PC-3 (cell line): Measurements from ENCODE around the gene TET2. TPM values are rescaled to one million over a fixed set of nuclear protein-coding genes. Genes with fewer than 3 reads are reported as not detected.

Experiments
- ATAC-seq: fragments of 200-7000 bp; cut with Tn5 transposase; 2 replicates; pipeline ENCODE4 v1.9.1; 2020; ENCODE audit warnings: mild to moderate bottlenecking, moderate library complexity
- BruUV-seq: library from RNA; stranded (reverse); fragments of 400-500 nt; replicated peaks from 2 replicates; lab custom pipeline; 2021; lab: Mats Ljungman, UMichigan
- CTCF ChIA-PET: fragments of 300-600 bp; sonication (Branson Sonifier 250); formaldehyde crosslinking; loops from one replicate; lab custom pipeline; 2022; ENCODE audit warnings: antibody characterized with exemption; lab: Charles Lee
- POLR2A ChIA-PET: fragments of 300-600 bp; sonication (Branson Sonifier 250); formaldehyde crosslinking; loops from one replicate; lab custom pipeline; 2022; ENCODE audit warnings: antibody characterized with exemption; ENCODE audit not compliant: unreplicated experiment; lab: Charles Lee
- DNase-seq: peaks from one replicate; pipeline ENCODE4 v3.0.0-alpha.2; 2015
- H2AFZ ChIP-seq: fragments of 300-600 bp; sonication (generic); 2 replicates; pipeline ENCODE4 v1.6.0; 2016; ENCODE audit warnings: antibody characterized with exemption, low read length
- H3F3A ChIP-seq: fragments of 300-600 bp; sonication (generic); one replicate; pipeline ENCODE4 v1.6.0; 2017; ENCODE audit warnings: antibody characterized with exemption, low read length, control low read depth, mild to moderate bottlenecking; ENCODE audit not compliant: unreplicated experiment
- H3K27ac ChIP-seq: fragments of 300-600 bp; sonication (generic); 2 replicates; pipeline ENCODE4 v1.5.1; 2016; ENCODE audit warnings: mild to moderate bottlenecking, low read length
- H3K27me3 ChIP-seq: fragments of 300-600 bp; sonication (generic); 2 replicates; pipeline ENCODE4 v1.6.1; 2016; ENCODE audit warnings: low read length, mixed read lengths
- H3K36me3 ChIP-seq: fragments of 300-600 bp; sonication (generic); 2 replicates; pipeline ENCODE4 v1.6.1; 2016; ENCODE audit warnings: low read depth, mixed run types, low read length, mixed read lengths
- H3K4me1 ChIP-seq: fragments of 300-600 bp; sonication (generic); 2 replicates; pipeline ENCODE4 v1.5.1; 2016; ENCODE audit warnings: low read length; ENCODE audit not compliant: insufficient read depth
- H3K4me2 ChIP-seq: fragments of 300-600 bp; sonication (generic); 2 replicates; pipeline ENCODE4 v1.6.0; 2016; ENCODE audit warnings: low read length
- H3K4me3 ChIP-seq: fragments of 300-600 bp; sonication (generic); 2 replicates; pipeline ENCODE4 v1.5.1; 2016; ENCODE audit warnings: mild to moderate bottlenecking, low read length, mixed read lengths
- H3K79me2 ChIP-seq: fragments of 300-600 bp; sonication (generic); 2 replicates; pipeline ENCODE4 v1.6.1; 2017; ENCODE audit warnings: low read length, mixed read lengths
- H3K9ac ChIP-seq: fragments of 300-600 bp; sonication (generic); 2 replicates; pipeline ENCODE4 v1.6.0; 2016; ENCODE audit warnings: mild to moderate bottlenecking, low read length
- H3K9me2 ChIP-seq: fragments of 300-600 bp; sonication (generic); replicated peaks from 2 replicates; pipeline ENCODE4 v1.6.1; 2016; ENCODE audit warnings: mixed run types, low read length, mixed read lengths
- H3K9me3 ChIP-seq: fragments of 300-600 bp; sonication (generic); 2 replicates; pipeline ENCODE4 v1.6.1; 2016; ENCODE audit warnings: low read length, mixed read lengths
- H4K20me1 ChIP-seq: fragments of 300-600 bp; sonication (generic); 2 replicates; pipeline ENCODE4 v1.6.1; 2016; ENCODE audit warnings: low read length, mixed read lengths
- EZH2 ChIP-seq: fragments of 300-600 bp; sonication (generic); IDR thresholded peaks from one replicate; pipeline ENCODE4 v1.6.1; 2017; ENCODE audit warnings: antibody characterized with exemption, mild to moderate bottlenecking, low read length; ENCODE audit not compliant: unreplicated experiment
- EZH2phosphoT487 ChIP-seq: fragments of 300-600 bp; sonication (generic); IDR thresholded peaks from 2 replicates; pipeline ENCODE4 v1.6.1; 2018; ENCODE audit warnings: mild to moderate bottlenecking, antibody characterized with exemption, low read length, borderline replicate concordance
- intact Hi-C: fragments of 100-400 bp; cut with micrococcal nuclease; formaldehyde crosslinking; loops from 2 replicates; pipeline ENCODE4 v1.9.0; 2023
- total RNA-seq: library from RNA; depleted of rRNA; stranded (reverse); fragments of >200 nt; gene quantifications from 2 replicates; pipeline ENCODE4 v1.2.3, GENCODE V29; 2014
- TF ChIP-seq, protein P1 (sequence below): fragments of 300-600 bp; sonication (generic); conservative IDR thresholded peaks from 2 replicates; pipeline ENCODE4 v1.5.1; 2017; ENCODE audit warnings: antibody characterized with exemption, low read depth, mild to moderate bottlenecking, low read length

TET2 gene
- total RNA-seq, 1 experiment from 2014 or later = 5.6 TPM

DNA sequence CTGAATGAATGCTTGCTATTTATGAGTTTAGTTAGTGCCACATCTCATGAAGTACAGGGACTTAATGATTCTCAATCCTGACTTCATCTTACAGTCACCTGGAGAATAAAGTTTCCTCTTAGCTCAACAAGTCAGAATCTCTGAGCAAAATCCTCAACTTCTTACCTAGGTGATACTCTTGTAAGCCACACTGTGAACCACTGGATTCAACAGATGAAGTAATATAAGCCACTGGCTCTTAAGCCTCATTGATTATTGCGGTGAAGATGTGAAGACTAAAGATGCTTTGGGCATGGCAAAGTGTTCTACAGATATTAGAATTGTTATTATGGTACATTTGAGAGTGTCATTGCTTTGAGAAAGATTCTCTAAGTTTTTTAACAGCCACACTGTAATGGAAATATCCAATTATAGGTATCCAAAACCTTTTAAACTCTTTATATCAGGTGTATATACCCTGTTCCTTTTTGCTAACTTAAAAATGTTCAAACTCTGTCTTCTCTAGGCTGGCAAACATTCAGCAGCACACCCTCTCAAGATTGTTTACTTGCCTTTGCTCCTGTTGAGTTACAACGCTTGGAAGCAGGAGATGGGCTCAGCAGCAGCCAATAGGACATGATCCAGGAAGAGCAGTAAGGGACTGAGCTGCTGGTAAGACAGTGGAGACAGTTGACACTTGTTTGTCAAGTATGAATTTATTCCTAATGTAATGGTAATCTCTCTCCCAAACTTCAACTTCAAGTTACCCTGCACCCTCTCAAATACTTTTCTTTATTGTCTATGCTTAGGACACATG is 43.4 kb downstream of the TET2 start:
- Histone ChIP-seq H4K20me1 (no peaks in the 10 kb centered on the region), H3K27me3 (no peaks in the 10 kb centered on the region), H3K27ac (no peak overlapping the region), H3K9me3 (no peaks in the 10 kb centered on the region), H2AFZ (no peak overlapping the region), H3K9ac (no peak overlapping the region), H3K4me1 (peaks cover 36% of the 10 kb centered on the region), H3K9me2 (no peaks in the 10 kb centered on the region), H3K4me3 (no peak overlapping the region), H3F3A (no peaks in the 10 kb centered on the region), H3K36me3 (no peaks in the 10 kb centered on the region), H3K79me2 (no peaks in the 10 kb centered on the region), H3K4me2 (no peak overlapping the region)
- ATAC-seq (no peak), DNase-seq (no peak)
- ChIA-PET POLR2A (no interaction called here), CTCF (no interaction called here)
- TF ChIP-seq, protein P1, sequence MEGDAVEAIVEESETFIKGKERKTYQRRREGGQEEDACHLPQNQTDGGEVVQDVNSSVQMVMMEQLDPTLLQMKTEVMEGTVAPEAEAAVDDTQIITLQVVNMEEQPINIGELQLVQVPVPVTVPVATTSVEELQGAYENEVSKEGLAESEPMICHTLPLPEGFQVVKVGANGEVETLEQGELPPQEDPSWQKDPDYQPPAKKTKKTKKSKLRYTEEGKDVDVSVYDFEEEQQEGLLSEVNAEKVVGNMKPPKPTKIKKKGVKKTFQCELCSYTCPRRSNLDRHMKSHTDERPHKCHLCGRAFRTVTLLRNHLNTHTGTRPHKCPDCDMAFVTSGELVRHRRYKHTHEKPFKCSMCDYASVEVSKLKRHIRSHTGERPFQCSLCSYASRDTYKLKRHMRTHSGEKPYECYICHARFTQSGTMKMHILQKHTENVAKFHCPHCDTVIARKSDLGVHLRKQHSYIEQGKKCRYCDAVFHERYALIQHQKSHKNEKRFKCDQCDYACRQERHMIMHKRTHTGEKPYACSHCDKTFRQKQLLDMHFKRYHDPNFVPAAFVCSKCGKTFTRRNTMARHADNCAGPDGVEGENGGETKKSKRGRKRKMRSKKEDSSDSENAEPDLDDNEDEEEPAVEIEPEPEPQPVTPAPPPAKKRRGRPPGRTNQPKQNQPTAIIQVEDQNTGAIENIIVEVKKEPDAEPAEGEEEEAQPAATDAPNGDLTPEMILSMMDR = no peak
- TF ChIP-seq EZH2phosphoT487 = no peak
- no peak for TF ChIP-seq EZH2
- BruUV-seq = no TSS peak
- intact Hi-C loops = no loop called here

DNA sequence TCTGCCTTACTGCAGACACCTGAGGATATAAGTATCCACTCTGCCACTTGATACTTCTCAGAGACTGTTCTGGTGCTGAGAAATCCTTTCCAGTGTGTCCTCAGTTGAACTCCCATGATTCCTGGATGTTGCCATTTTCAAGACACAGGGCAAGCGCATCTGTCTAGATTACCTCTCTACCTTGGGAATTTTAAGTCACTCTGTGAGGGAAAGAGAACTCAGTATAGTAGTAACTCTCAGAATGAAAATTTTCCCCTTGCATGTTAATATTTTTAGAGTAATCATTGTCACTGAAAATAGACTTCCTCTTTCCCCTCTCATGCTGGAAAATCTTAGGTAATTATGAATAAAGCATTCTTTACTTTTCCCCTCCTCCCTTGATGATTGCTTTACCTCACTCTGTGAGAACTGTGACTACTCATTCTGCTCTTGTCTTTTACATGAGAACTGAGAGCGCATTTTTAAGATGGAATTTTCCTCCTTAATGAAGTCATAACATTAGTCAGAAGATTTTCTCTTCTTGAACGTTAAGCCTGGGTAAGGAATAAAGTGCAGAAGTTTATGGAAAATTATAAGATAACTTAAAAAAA is 45.0 kb downstream of the TET2 start:
- DNase-seq (peak; percentile 28), ATAC-seq (peak; percentile 19; the same call in 1 of the 2 replicates)
- Histone ChIP-seq H3K27ac (peak overlapping the region; percentile 42), H3K4me2 (peak overlapping the region; percentile 31), H3K27me3 (no peaks in the 10 kb centered on the region), H3K79me2 (no peaks in the 10 kb centered on the region), H3K4me3 (no peak overlapping the region), H3F3A (no peaks in the 10 kb centered on the region), H3K9me3 (no peaks in the 10 kb centered on the region), H4K20me1 (no peaks in the 10 kb centered on the region), H3K4me1 (peaks cover 45% of the 10 kb centered on the region), H3K9ac (no peak overlapping the region), H2AFZ (no peak overlapping the region), H3K36me3 (no peaks in the 10 kb centered on the region), H3K9me2 (no peaks in the 10 kb centered on the region)
- no peak for TF ChIP-seq EZH2phosphoT487
- no peak for TF ChIP-seq EZH2
- TF ChIP-seq, protein P1 = no peak
- intact Hi-C loops = no loop called here
- no TSS peak for BruUV-seq
- ChIA-PET CTCF (interaction anchor here (1.4 kb wide), 1 partner anchor 282 kb away, joined by 3 read pairs; the partner anchor contains the start of gene PPA2), POLR2A (no interaction called here)

DNA sequence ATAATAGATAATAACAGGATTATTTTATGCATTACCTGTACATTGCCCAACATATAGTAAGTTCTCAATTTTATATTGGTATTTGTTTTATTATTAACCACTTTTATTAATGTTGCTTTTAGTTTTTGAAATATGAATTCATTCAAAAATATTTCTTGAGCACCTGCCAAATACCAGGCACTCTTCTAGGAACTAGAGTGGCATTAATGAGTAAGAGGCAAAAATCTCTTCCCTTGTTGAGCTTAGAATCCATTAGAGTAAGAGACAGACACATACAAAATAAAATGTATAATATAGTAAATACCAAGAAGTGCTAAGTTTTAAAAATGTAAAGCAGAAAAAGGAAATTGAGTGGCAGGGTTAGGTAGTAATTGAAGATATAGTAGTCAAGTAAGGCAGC is 45.8 kb downstream of the TET2 start:
- no peaks in the 10 kb centered on the region for H3K36me3 ChIP-seq
- no peak overlapping the region for H2AFZ ChIP-seq
- POLR2A ChIA-PET = no interaction called here
- no peaks in the 10 kb centered on the region for H3K9me3 ChIP-seq
- DNase-seq (peak; percentile 24), ATAC-seq (no peak)
- H3K79me2 ChIP-seq = no peaks in the 10 kb centered on the region
- CTCF ChIA-PET = interaction anchor here (1.4 kb wide), 1 partner anchor 281 kb away, joined by 3 read pairs; the partner anchor contains the start of gene PPA2
- TF ChIP-seq EZH2 (no peak), EZH2phosphoT487 (no peak)
- TF ChIP-seq, protein P1 = no peak
- no peaks in the 10 kb centered on the region for H3K27me3 ChIP-seq
- H4K20me1 ChIP-seq = no peaks in the 10 kb centered on the region
- H3K4me2 ChIP-seq = peak overlapping the region; percentile 31
- no peaks in the 10 kb centered on the region for H3K9me2 ChIP-seq
- H3K4me1 ChIP-seq = peaks cover 52% of the 10 kb centered on the region
- no peak overlapping the region for H3K9ac ChIP-seq
- H3K27ac ChIP-seq = no peak overlapping the region
- intact Hi-C loops = no loop called here
- H3F3A ChIP-seq = peaks cover 3% of the 10 kb centered on the region
- H3K4me3 ChIP-seq = no peak overlapping the region
- BruUV-seq = no TSS peak
